HS-27A (cell line): Measurements from ENCODE around the gene HBE1.
A peak's percentile ranks its signal among the peaks of the same experiment; 100 is the strongest.
"Not testable (repeated sequence)": the region's sequence is repeated elsewhere in the genome, so short reads cannot be mapped to it uniquely, and the experiment has no call there.

Experiments
- DNase-seq: peaks from one replicate; pipeline ENCODE4 v3.0.0-alpha.2; 2012; ENCODE audit warnings: low read depth, missing footprints

The HBE1 gene

GRCh38 chr11:5285703-5286340 lies 16.1 kb upstream of the HBE1 start:
- DNase-seq = no peak

DNA sequence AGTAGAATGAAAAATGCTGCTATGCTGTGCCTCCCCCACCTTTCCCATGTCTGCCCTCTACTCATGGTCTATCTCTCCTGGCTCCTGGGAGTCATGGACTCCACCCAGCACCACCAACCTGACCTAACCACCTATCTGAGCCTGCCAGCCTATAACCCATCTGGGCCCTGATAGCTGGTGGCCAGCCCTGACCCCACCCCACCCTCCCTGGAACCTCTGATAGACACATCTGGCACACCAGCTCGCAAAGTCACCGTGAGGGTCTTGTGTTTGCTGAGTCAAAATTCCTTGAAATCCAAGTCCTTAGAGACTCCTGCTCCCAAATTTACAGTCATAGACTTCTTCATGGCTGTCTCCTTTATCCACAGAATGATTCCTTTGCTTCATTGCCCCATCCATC lies 14.9 kb upstream of the HBE1 start:
- no peak for DNase-seq

DNA sequence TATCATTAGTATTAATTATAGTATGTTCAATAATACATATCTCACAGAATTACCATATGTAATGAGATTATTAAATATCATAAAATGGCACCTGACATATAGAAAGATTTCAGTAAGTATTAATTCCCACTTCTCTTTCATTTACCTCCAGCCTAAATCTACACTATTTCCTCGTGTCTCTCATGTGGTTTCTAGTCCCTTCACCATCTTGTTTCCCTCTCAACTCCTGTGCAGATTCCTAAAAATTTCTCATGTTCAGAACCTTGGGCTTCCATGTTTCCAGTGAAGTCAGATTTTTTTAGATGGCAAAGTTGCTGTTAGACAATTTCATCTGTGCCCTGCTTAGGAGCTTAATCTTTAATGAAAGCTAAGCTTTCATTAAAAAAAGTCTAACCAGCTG lies 14.1 kb upstream of the HBE1 start:
- no peak for DNase-seq

DNA sequence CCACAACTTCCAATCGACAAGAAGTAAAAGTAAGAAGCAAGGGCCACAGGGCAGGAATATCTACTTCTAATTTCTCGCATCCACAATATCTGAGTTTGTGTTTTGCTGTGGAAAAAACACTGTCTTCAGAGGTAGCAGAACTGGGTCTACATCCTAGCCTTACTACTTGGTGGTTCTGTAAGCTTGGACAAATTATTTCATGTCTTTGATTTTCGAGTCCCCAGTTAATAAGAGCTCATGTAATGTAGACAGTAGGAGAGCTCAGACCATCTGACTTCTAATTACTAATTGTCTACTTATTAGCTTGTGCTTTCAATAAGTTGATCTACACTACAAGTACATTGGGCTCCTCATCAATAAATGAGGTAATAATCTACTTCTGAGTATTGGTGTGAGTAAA lies 13.3 kb upstream of the HBE1 start:
- DNase-seq = no peak

DNA sequence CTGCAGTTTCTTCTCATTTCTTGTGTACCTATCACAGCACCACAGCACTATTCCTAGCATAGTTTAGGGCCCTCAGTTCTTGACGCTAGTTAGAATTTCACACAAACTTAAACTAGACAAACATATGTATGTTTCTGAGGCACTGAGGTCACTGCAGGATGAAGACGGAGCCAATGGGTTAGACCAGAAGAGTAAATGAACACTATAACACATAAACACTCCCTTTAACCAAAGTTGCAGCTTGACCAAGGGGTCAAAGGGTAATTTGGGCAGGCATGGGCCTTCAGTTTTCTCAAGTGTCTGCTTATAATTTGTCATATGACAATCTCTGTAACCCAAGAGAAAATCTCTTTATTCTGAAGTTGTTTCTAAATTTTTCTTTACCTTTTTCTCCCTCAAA lies 12.9 kb upstream of the HBE1 start:
- DNase-seq = no peak

DNA sequence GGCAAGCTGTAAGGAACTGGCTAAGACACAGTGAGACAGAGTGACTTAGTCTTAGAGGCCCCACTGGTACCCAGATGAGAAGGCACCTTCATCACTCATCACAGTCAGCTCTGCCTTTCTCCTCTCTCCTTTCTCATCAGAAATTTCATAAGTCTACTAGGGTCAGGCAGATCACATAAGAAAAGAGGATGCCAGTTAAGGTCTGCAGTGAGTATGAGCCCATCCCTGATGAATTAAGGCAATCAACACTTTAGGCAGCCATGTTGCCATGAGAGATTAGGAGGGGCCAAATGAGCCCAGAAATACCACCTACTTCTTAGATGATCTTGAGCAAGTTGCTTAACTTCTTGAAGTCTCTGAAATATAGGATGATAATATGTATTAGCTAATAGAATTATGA lies 11.9 kb upstream of the HBE1 start:
- DNase-seq = no peak

- peak; percentile 100 for DNase-seq
Observed at GRCh38 chr11:5280582-5281102, 10.9 kb upstream of the HBE1 start.

GRCh38 chr11:5279471-5280090 lies 9.8 kb upstream of the HBE1 start:
- no peak for DNase-seq

DNA sequence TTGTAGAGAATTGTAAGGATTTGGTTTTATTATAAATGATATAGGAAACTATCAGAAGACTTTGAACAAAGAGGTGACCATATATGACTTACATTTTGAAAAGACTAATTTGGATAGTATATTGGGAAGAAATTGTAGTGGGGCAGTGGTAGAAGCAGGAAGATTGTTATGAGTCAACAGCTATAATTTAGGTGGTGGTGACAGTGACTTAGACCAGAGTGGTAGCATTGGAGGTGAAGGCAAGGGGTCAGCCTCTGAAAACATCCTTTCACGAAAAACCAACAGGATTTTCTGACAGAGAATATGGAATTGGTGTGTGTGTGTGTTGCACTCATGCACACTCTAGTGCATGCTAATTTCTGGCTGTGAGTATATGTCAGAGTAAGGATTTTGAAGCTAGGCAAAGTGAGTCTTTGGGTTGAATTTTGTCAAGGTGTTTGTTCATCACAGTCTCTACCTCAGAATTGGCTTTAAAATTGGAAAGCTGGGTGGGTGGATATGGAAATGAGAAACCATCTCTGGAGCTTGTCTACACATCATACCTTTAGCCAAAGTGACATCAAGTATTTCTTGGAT lies 8.2 kb upstream of the HBE1 start:
- DNase-seq = no peak

DNA sequence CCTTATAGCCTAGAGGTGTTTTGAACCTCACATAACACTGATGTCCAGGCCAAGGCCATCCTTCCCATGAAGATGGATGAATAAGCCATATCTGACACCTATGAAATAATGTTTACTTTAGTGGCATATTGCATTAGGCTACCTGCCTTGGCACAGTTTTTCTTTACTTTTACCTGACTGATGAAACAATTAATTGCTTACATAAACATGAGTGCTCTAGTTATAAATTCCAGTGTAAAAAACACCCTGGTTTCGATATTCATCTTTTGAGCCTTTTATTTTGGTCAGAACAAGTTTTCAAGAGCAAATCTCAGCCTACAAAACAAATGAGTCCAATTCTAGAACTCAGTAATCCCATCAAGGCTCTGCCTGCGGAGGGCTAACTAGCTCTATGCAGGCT lies 7.0 kb upstream of the HBE1 start:
- no peak for DNase-seq

DNA sequence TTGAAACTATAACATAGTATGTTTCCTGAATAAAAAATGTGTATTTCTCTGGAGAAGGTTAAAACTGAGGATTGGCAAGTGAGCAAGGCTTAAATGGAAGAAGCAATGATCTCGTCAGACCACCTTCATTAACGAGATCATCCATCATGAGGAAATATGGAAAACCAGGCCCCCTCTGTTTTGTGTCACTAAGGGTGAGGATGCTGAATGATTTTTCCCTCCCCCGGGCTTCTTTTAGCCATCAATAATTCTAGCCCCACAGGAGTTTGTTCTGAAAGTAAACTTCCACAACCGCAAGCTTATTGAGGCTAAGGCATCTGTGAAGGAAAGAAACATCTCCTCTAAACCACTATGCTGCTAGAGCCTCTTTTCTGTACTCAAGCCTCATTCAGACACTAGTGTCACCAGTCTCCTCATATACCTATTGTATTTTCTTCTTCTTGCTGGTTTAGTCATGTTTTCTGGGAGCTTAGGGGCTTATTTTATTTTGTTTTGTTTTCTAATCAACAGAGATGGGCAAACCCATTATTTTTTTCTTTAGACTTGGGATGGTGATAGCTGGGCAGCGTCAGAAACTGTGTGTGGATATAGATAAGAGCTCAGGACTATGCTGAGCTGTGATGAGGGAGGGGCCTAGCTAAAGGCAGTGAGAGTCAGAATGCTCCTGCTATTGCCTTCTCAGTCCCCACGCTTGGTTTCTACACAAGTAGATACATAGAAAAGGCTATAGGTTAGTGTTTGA lies 5.8 kb upstream of the HBE1 start:
- no peak for DNase-seq

- no peak for DNase-seq
Observed at GRCh38 chr11:5274395-5274794, 4.7 kb upstream of the HBE1 start.

DNA sequence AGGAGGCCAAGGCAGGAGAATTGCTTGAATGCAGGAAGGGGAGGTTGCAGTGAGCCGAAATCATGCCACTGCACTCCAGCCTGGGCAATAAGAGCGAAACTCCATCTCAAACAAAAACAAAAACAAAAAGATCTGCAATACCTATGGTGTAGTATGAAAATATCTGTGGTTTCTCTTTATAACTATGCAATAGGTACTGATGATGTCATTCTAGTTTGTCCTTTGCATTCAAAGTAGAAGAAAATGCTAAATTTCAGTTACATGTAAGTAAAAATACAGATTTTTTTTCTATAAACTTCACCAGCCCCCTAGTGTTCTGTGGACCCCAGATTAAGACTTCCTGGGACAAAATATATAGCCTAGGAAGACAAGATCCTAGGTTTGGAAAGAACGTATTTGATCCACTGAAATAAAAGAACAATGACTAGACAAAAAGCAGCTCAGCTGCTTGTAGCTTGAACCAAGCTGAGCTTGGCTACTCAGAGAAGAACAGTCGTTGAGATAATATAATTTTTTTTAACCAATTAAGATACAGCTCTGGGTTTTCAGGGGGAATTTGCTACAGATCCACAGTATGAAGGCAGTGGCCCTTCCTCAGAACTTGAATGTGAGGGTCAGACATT lies 2.8 kb upstream of the HBE1 start:
- no peak for DNase-seq

- DNase-seq = no peak
Observed at GRCh38 chr11:5267033-5267563, 2.6 kb downstream of the HBE1 start.

DNA sequence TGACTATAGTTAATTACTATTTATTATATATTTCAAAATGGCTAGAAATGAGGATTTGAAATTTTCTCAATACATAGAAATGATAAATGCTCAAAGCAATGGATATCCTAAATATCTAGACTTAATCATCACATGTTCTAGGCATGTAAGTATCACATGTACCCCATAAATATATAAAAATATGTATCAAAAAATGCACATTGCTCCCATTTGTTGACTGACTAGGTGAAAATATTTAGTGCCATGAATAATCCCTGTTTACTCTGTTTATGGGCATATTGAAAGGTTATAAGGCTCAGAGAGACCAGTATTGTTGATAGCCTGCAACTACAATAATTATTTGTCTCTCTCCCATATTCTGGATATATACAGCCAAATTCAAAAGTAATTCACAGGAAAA lies 3.1 kb downstream of the HBE1 start:
- no peak for DNase-seq

GRCh38 chr11:5265832-5266231 lies 3.9 kb downstream of the HBE1 start:
- DNase-seq = no peak

DNA sequence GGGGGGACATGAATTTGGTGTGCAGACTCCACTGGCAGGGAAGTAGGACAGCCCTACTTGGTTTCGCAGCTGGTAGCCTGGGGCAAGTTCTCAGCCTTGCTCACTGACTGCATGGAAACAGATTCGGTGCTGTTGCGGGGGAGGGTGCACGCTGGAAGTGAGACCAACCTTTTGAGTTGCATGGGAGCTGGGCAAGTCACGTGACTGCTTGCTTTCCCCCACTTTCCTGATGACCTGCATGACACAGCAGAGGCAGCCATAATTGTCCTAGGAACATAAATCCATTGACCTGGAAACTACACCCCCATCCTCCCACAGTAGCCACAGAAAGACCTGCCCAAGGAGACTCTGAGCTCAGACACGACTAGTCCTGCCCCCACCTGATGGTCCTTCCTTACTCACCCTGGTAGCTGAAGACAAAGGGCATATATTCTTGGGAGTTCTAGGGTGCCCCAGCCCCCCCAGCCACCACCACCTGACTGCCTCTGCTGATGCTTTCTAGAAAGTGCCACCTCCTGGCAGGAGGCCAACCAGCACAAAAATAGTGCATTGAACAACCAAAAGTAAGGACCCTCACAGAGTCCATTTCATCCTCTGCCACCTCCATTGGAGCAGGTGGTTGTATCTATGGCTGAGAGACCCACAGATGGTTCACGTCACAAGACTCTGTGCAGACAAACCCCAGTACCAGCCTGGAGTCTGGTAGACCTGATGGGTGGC lies 11.0 kb downstream of the HBE1 start:
- DNase-seq = no peak

GRCh38 chr11:5257296-5257695 lies 12.4 kb downstream of the HBE1 start:
- DNase-seq = no peak

DNA sequence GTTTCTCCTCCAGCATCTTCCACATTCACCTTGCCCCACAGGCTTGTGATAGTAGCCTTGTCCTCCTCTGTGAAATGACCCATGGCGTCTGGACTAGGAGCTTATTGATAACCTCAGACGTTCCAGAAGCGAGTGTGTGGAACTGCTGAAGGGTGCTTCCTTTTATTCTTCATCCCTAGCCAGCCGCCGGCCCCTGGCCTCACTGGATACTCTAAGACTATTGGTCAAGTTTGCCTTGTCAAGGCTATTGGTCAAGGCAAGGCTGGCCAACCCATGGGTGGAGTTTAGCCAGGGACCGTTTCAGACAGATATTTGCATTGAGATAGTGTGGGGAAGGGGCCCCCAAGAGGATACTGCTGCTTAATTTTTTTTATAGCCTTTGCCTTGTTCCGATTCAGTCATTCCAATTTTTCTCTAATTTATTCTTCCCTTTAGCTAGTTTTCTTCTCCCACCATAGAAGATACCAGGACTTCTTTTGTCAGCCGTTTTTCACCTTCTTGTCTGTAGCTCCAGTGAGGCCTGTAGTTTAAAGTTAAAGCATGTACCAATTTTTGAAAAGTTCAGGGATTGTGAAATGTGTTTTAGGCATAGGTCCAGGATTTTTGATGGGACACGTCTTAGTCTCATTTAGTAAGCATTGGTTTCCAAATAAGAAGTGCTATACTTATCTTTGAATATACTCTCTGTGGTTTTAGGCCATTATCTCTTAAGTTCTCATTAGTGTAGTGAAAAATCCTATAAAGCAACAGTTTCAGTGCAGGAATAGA lies 14.9 kb downstream of the HBE1 start, which contains the start of gene HBG2:
Gene HBG2, minus strand, starts transcription at position 136 of the 768 bp plus-strand sequence. Its CDS starts 53 bp downstream, at position 83.
- not testable (repeated sequence) for DNase-seq

DNA sequence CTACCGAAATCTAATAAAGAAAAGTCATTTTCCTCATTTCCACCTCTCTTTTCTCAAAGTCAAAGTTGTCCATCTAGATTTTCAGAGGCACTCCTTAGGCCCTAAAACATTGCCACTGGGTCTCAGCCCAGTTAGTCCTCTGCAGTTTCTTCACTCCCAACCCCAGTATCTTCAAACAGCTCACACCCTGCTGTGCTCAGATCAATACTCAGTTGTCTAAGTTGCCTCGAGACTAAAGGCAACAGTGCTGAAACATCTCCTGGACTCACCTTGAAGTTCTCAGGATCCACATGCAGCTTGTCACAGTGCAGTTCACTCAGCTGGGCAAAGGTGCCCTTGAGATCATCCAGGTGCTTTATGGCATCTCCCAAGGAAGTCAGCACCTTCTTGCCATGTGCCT lies 15.7 kb downstream of the HBE1 start:
- DNase-seq = not testable (repeated sequence)

GRCh38 chr11:5253440-5253839 lies 16.3 kb downstream of the HBE1 start:
- not testable (repeated sequence) for DNase-seq
